T-helper 2 cell treated with Interferon-gamma antibody and Interleukin-4, amounts not matched to agents 5 μg/mL and 100 μg/mL, for 36 hours (primary cell): ENCODE results near the gene SNX32.
A peak's percentile ranks its signal among the peaks of the same experiment; 100 is the strongest.
"Not testable (repeated sequence)": the region's sequence is repeated elsewhere in the genome, so short reads cannot be mapped to it uniquely, and the experiment has no call there.

Source experiments
- DNase-seq: peaks from one replicate; pipeline ENCODE4 v3.0.0; 2021; ENCODE audit warnings: low spot score
- H3K27ac Mint-ChIP-seq: one replicate; pipeline ENCODE4 v1.8.0; 2021; ENCODE audit warnings: mild to moderate bottlenecking, mixed read lengths
- H3K27me3 Mint-ChIP-seq: one replicate; pipeline ENCODE4 v1.8.0; 2021; ENCODE audit warnings: low read depth, mixed read lengths
- H3K36me3 Mint-ChIP-seq: one replicate; pipeline ENCODE4 v1.8.0; 2021; ENCODE audit warnings: low read depth, mixed read lengths
- H3K4me1 Mint-ChIP-seq: one replicate; pipeline ENCODE4 v1.8.0; 2021; ENCODE audit warnings: low read depth, mixed read lengths
- H3K4me3 Mint-ChIP-seq: one replicate; pipeline ENCODE4 v1.8.0; 2022; ENCODE audit warnings: mild to moderate bottlenecking, moderate library complexity, mixed read lengths
- H3K9me3 Mint-ChIP-seq: one replicate; pipeline ENCODE4 v1.8.0; 2021; ENCODE audit warnings: mixed read lengths

Gene SNX32

DNA sequence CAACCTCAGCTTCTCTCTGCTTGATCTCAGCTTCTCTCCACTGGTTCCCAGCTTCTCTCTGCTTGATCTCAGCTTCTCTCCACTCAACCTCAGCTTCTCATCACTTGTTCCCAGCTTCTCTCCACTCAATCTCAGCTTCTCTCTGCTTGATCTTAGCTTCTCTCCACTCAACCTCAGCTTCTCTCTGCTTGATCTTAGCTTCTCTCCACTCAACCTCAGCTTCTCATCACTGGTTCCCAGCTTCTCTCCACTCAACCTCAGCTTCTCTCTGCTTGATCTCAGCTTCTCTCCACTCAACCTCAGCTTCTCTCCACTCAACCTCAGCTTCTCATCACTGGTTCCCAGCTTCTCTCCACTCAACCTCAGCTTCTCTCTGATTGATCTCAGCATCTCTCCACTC lies 1.5 kb upstream of the SNX32 start:
- Mint-ChIP-seq H3K27me3 (peaks cover 16% of the 10 kb centered on the region), H3K4me3 (peak overlapping the region; percentile 5), H3K4me1 (peaks cover 16% of the 10 kb centered on the region)
- H3K36me3 Mint-ChIP-seq, H3K9me3 Mint-ChIP-seq, DNase-seq, H3K27ac Mint-ChIP-seq: not testable (repeated sequence)

DNA sequence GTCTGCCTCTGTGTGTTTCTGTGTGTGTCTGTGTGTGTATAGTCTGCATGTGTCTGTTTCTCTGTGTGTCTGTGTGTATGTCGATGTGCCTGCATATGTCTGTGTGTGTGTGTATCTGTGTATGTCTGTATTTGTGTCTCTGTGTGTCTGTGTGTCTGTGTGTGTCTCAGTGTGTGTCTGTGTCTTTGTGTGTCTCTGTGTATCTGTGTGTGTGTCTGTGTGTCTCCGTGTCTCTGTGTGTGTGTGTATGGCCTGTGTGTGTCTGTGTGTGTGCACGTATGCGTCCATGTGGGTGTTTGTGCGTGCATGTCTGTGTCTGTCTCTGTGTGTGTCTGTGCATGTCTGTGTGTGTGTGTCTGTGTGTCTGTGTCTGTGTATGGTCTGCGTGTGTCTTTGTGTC lies 439 bp downstream of the SNX32 start:
- Mint-ChIP-seq H3K27ac (no peak overlapping the region), H3K36me3 (no peaks in the 10 kb centered on the region), H3K4me1 (peaks cover 10% of the 10 kb centered on the region), H3K4me3 (no peak overlapping the region), H3K27me3 (peaks cover 16% of the 10 kb centered on the region), H3K9me3 (no peaks in the 10 kb centered on the region)
- DNase-seq: no peak

DNA sequence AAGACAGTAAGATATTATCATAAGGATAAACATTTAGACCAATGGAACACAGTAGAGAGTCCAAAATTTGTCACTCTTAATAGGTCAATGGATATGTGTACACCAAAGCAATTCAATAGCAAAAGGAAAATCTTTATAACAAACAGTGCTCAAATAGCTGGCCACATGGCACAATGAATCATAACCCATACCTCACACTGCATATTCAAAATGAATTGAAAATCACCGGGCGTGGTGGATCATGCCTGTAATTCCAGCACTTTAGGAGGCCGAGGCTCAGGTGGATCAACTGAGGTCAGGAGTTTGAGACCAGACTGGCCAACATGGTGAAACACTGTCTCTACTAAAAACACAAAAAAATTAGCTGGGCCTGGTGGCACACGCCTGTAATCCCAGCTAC lies 8.4 kb downstream of the SNX32 start:
- H3K27ac Mint-ChIP-seq: no peak overlapping the region
- DNase-seq: no peak
- H3K27me3 Mint-ChIP-seq: no peaks in the 10 kb centered on the region
- H3K4me3 Mint-ChIP-seq: no peak overlapping the region
- no peaks in the 10 kb centered on the region for H3K36me3 Mint-ChIP-seq
- no peaks in the 10 kb centered on the region for H3K9me3 Mint-ChIP-seq
- H3K4me1 Mint-ChIP-seq: no peaks in the 10 kb centered on the region

- no peaks in the 10 kb centered on the region for H3K27me3 Mint-ChIP-seq
- H3K4me3 Mint-ChIP-seq: no peak overlapping the region
- no peak for DNase-seq
- no peaks in the 10 kb centered on the region for H3K9me3 Mint-ChIP-seq
- H3K27ac Mint-ChIP-seq: no peak overlapping the region
- no peaks in the 10 kb centered on the region for H3K4me1 Mint-ChIP-seq
- H3K36me3 Mint-ChIP-seq: no peaks in the 10 kb centered on the region
Observed at GRCh38 chr11:65843811-65844210, 10.0 kb downstream of the SNX32 start.

DNA sequence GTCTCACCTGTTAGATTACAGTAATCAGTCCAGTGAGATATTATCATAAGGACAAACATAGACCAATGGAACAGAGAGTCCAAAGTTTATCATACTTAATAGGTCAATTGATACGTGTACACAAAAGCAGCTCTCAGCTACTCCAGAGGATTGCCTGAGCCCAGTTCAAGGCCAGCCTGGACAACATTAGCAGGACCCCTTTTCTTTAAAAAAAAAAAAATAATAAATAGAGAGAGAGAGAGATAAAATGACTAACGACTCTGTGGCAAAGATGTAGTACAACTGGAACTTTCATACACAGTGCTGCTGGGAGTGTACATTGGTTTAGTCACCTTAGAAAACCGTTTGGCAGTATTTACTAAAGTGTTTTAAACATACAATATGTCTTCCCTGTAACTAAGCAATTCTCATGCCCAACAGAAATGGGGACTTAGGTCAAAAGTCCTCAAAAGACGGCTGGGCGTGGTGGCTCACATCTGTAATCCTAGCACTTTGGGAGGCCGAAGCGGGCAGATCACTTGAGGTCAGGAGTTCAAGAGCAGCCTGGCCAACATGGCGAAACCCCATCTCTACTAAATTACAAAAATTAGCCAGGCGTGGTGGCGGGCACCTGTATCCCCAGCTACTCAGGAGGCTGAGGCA lies 10.6 kb downstream of the SNX32 start:
- Mint-ChIP-seq H3K4me3 (no peak overlapping the region), H3K9me3 (no peaks in the 10 kb centered on the region), H3K4me1 (no peaks in the 10 kb centered on the region), H3K27me3 (no peaks in the 10 kb centered on the region), H3K36me3 (no peaks in the 10 kb centered on the region), H3K27ac (no peak overlapping the region)
- no peak for DNase-seq

DNA sequence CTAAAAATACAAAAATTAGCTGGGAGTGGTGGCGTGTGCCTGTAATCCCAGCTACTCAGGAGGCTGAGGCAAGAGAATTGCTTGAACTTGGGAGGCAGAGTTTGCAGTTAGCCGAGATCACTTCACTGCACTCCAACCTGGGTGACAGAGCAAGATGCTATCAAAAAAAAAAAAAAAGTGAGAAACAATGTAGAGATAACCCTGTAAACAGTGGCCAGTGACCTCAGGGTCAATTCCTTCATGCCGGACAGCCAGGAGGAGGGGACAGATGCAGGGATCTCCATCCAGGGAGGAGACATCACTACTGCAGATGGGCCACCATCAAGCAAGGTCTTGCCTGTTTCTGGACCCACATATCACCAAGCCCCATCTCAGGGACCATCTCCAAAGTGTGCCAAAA lies 14.0 kb downstream of the SNX32 start:
- Mint-ChIP-seq H3K9me3 (peaks cover 8% of the 10 kb centered on the region), H3K36me3 (peaks cover 26% of the 10 kb centered on the region), H3K4me1 (peaks cover 2% of the 10 kb centered on the region), H3K4me3 (no peak overlapping the region), H3K27me3 (no peaks in the 10 kb centered on the region), H3K27ac (no peak overlapping the region)
- DNase-seq: no peak

- H3K9me3 Mint-ChIP-seq, H3K4me1 Mint-ChIP-seq: not testable (repeated sequence)
Observed at GRCh38 chr11:65848693-65849092, 14.9 kb downstream of the SNX32 start.

DNA sequence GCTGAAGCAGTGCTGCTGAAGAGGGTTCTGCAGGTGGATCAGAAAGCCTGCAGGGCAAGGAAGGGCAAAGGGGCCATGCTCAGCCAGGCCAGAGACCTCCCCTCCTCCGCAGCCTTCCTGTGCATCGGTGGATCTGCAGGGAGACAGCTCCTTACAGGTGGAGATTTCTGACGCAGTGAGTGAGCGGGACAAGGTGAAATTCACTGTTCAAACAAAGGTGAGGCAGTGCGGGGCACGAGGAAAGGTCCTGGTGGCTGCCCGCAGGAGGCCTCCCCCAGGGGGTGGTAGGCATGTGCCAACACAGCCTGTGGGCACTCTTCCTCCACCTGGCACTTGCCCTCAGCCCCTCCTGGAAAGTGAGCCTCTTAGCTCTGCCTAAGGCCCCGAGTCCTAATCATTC lies 15.6 kb downstream of the SNX32 start:
- no peak for DNase-seq
- Mint-ChIP-seq H3K4me1 (peaks cover 8% of the 10 kb centered on the region), H3K36me3 (peaks cover 41% of the 10 kb centered on the region), H3K27me3 (no peaks in the 10 kb centered on the region), H3K27ac (no peak overlapping the region), H3K4me3 (no peak overlapping the region), H3K9me3 (peaks cover 8% of the 10 kb centered on the region)

More at GRCh38 chr11:65848693-65849092, 14.9 kb downstream of the SNX32 start:
- H3K4me3 Mint-ChIP-seq, H3K27ac Mint-ChIP-seq, H3K27me3 Mint-ChIP-seq, DNase-seq: not testable (repeated sequence)
- peaks cover 34% of the 10 kb centered on the region for H3K36me3 Mint-ChIP-seq

DNA sequence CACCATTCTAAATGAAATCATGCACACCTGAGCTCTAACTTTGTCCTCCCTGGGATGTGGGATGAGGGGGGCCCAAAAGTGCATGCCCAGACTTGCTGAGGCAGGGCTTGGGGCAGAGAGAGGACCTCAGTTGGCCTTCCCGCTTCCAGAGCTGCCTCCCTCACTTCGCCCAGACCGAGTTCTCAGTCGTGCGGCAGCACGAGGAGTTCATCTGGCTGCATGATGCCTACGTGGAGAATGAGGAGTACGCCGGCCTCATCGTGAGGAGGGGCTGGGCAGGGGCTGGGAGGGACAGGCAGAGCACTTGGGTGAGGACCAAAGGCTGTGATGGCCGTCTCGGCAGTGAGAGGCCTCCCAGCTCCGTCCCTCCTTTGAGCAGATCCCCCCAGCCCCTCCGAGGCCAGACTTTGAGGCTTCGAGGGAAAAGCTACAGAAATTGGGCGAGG lies 16.0 kb downstream of the SNX32 start:
- peaks cover 8% of the 10 kb centered on the region for H3K9me3 Mint-ChIP-seq
- no peak overlapping the region for H3K27ac Mint-ChIP-seq
- no peak for DNase-seq
- H3K27me3 Mint-ChIP-seq: no peaks in the 10 kb centered on the region
- H3K4me3 Mint-ChIP-seq: no peak overlapping the region
- H3K36me3 Mint-ChIP-seq: peaks cover 45% of the 10 kb centered on the region
- H3K4me1 Mint-ChIP-seq: peaks cover 13% of the 10 kb centered on the region

GRCh38 chr11:65850217-65851082 lies 16.7 kb downstream of the SNX32 start:
- no peaks in the 10 kb centered on the region for H3K27me3 Mint-ChIP-seq
- H3K9me3 Mint-ChIP-seq: peaks cover 8% of the 10 kb centered on the region
- H3K4me3 Mint-ChIP-seq: no peak overlapping the region
- H3K36me3 Mint-ChIP-seq: peaks cover 50% of the 10 kb centered on the region
- no peak for DNase-seq
- peaks cover 14% of the 10 kb centered on the region for H3K4me1 Mint-ChIP-seq
- no peak overlapping the region for H3K27ac Mint-ChIP-seq

- Mint-ChIP-seq H3K27ac (no peak overlapping the region), H3K4me3 (no peak overlapping the region), H3K9me3 (peaks cover 8% of the 10 kb centered on the region), H3K36me3 (peaks cover 56% of the 10 kb centered on the region), H3K27me3 (no peaks in the 10 kb centered on the region), H3K4me1 (peaks cover 21% of the 10 kb centered on the region)
- DNase-seq: no peak
Observed at GRCh38 chr11:65851083-65851579, 17.4 kb downstream of the SNX32 start.

DNA sequence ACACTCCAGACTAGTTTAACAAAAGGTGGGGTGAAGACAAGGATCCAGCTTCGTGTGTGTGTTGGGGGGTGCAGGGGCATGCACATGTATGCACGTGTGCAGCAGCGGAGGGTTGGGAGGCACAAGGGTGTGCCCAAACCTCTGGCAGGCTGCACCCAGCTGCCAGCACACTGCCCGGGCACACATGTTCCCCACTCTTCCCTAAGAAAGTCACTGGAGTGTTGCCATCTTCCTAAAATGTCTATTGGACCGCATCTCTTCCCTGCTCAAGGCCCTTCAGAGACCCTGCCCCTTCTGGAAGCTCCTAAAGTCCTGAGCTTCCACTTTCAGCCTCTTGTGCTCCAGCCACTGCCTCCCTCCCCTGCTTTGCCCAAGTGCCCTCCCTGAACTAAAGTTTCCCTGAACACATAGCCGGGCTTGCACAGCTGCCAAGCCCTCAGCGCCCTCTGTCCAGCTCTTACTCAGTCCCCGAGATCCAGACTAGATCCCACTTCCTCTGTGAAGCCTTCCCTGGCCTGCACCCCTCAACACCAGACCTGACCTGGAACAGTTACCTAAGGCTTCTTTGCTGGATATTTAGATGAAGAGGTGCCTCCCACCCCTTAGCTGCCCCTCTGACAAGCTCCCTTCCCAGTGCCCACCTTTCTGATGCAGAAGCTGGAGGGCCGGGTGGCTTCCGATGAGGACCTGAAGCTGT lies 18.2 kb downstream of the SNX32 start:
- Mint-ChIP-seq H3K9me3 (peaks cover 8% of the 10 kb centered on the region), H3K36me3 (peaks cover 65% of the 10 kb centered on the region), H3K27me3 (no peaks in the 10 kb centered on the region), H3K27ac (peak overlapping the region; percentile 55), H3K4me3 (no peak overlapping the region), H3K4me1 (peaks cover 28% of the 10 kb centered on the region)
- DNase-seq: no peak

- H3K9me3 Mint-ChIP-seq: peaks cover 8% of the 10 kb centered on the region
- peaks cover 65% of the 10 kb centered on the region for H3K36me3 Mint-ChIP-seq
- peaks cover 28% of the 10 kb centered on the region for H3K4me1 Mint-ChIP-seq
- no peak overlapping the region for H3K4me3 Mint-ChIP-seq
- H3K27ac Mint-ChIP-seq: no peak overlapping the region
- DNase-seq: no peak
- no peaks in the 10 kb centered on the region for H3K27me3 Mint-ChIP-seq
Observed at GRCh38 chr11:65852508-65853245, 18.9 kb downstream of the SNX32 start.
